NB4 (cell line): ENCODE results near the gene USP30.

ENCODE experiments used
- POLR2A ChIP-seq: IDR thresholded peaks from 2 replicates; pipeline ENCODE4 v1.6.1; 2011; ENCODE audit warnings: mild to moderate bottlenecking; ENCODE audit not compliant: insufficient read length; ENCODE audit errors: extremely low read depth
- TF ChIP-seq, protein P1 (sequence below): IDR thresholded peaks from one replicate; pipeline ENCODE4 v1.5.1; 2012; ENCODE audit warnings: low read depth, low read length

DNA sequence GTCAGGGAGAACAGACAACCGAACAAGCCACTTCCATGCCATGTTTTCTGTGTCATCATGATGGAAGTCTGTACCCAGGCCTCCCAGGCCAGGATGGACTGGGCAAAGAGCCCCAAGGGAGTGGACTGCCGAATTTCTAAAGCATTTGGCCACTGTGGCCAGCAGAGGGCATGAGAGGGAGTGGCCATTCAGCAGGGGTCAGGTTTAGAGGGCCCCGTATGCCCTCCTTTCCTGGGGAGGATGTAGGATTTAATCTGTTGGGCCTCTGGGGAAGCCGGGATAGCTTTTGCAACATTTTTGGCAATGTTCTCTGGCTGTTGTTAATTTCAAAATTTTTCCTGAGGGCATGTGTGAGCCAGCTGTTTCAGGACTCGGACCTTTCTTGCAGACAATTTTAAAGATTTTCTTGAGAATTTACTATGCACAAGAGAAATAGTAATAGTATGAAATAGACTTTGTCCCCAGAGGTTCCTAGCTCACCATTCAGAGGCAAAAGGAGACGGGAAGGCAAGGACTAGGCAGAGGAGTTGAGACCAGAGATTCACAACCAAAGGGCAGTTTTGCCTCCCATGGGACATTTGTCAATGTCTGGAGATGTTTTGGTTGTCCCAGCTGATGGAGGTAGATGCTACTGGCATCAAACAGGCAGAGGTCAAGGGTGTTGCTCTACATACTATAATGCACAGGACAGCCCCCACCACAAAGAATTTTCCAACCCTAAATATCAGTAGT, 82.0 kb downstream of the USP30 start:
- TF ChIP-seq, protein P1, sequence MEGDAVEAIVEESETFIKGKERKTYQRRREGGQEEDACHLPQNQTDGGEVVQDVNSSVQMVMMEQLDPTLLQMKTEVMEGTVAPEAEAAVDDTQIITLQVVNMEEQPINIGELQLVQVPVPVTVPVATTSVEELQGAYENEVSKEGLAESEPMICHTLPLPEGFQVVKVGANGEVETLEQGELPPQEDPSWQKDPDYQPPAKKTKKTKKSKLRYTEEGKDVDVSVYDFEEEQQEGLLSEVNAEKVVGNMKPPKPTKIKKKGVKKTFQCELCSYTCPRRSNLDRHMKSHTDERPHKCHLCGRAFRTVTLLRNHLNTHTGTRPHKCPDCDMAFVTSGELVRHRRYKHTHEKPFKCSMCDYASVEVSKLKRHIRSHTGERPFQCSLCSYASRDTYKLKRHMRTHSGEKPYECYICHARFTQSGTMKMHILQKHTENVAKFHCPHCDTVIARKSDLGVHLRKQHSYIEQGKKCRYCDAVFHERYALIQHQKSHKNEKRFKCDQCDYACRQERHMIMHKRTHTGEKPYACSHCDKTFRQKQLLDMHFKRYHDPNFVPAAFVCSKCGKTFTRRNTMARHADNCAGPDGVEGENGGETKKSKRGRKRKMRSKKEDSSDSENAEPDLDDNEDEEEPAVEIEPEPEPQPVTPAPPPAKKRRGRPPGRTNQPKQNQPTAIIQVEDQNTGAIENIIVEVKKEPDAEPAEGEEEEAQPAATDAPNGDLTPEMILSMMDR, result peak; percentile 69
- TF ChIP-seq POLR2A, result no peak
